Testis (tissue), 2 donors: ENCODE data around the gene MRFAP1L1.

ENCODE experiments used
- POLR2A ChIP-seq: fragments of 450-650 bp; IDR thresholded peaks from one replicate; pipeline ENCODE4 v1.6.1; 2017; ENCODE audit warnings: antibody characterized with exemption, mild to moderate bottlenecking, moderate library complexity
- TF ChIP-seq, protein P1 (sequence below), 3 experiments: fragments of 450-650 bp in 2 of 3; fragments of 200-600 bp in 1 of 3; sonication (generic) in 1 of 3; IDR thresholded peaks; one replicate each; pipeline ENCODE4 v1.5.1; 2016 to 2019; ENCODE audit warnings: antibody characterized with exemption in 3 of 3, mild to moderate bottlenecking in 2 of 3, moderate library complexity in 1 of 3

- TF ChIP-seq POLR2A, result no peak
- TF ChIP-seq, protein P1, sequence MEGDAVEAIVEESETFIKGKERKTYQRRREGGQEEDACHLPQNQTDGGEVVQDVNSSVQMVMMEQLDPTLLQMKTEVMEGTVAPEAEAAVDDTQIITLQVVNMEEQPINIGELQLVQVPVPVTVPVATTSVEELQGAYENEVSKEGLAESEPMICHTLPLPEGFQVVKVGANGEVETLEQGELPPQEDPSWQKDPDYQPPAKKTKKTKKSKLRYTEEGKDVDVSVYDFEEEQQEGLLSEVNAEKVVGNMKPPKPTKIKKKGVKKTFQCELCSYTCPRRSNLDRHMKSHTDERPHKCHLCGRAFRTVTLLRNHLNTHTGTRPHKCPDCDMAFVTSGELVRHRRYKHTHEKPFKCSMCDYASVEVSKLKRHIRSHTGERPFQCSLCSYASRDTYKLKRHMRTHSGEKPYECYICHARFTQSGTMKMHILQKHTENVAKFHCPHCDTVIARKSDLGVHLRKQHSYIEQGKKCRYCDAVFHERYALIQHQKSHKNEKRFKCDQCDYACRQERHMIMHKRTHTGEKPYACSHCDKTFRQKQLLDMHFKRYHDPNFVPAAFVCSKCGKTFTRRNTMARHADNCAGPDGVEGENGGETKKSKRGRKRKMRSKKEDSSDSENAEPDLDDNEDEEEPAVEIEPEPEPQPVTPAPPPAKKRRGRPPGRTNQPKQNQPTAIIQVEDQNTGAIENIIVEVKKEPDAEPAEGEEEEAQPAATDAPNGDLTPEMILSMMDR (IDR thresholded peaks at IDR 0.05), result no peak
Measured at GRCh38 chr4:6721121-6721520, 11.5 kb upstream of the MRFAP1L1 start.
